Measurements from ENCODE around the gene KCNN1. TPM values are rescaled to one million over a fixed set of nuclear protein-coding genes. Genes with fewer than 3 reads are reported as not detected.

Gene KCNN1
- total and polyA plus RNA-seq, 4 donors = 0.14 to 0.60 (median 0.19) TPM; not detected in 1

GRCh38 chr19:18043676-18044075 is 76.8 kb downstream of the KCNN1 start:
- Histone ChIP-seq H3K4me3 (no peak overlapping the region), H3K27ac (ENCODE audit: low read depth in 1 of 2, low read length in 1 of 2) (no peak overlapping the region), H3K36me3 (ENCODE audit: control insufficient read depth in 4 of 4, insufficient read depth in 4 of 4, low read length in 4 of 4) (no peaks in the 10 kb centered on the region), H3K9ac (ENCODE audit: insufficient read depth in 1 of 2, low read length in 2 of 2) (no peak overlapping the region), H3K4me1 (ENCODE audit: control insufficient read depth in 5 of 5, insufficient read depth in 5 of 5, low read length in 5 of 5) (peaks cover 0 to 4% (median 0%) of the 10 kb centered on the region in 5 donors), H3K9me3 (ENCODE audit: control insufficient read depth in 4 of 4, insufficient read depth in 3 of 4, low read length in 3 of 4) (no peaks in the 10 kb centered on the region), H3K27me3 (ENCODE audit: control insufficient read depth in 3 of 3, insufficient read depth in 3 of 3, low read length in 2 of 3) (no peaks in the 10 kb centered on the region)
- DNase-seq = no peak
- no peak for TF ChIP-seq CTCF (IDR thresholded peaks at IDR 0.05; ENCODE audit: control extremely low read depth, extremely low read depth)
- ATAC-seq (ENCODE audit: insufficient read depth, low FRiP score) = no peak
- WGBS, 2 donors = 78 to 95% methylated on average over 3 of the region's 3 CpGs

GRCh38 chr19:18044825-18045304 is 78.0 kb downstream of the KCNN1 start:
- WGBS, 2 donors = 7 to 10% methylated on average over 9 to 12 of the region's 12 CpGs
- H3K4me1 ChIP-seq (ENCODE audit: control insufficient read depth in 5 of 5, insufficient read depth in 5 of 5, low read length in 5 of 5) = peaks cover 0 to 4% (median 0%) of the 10 kb centered on the region in 5 donors
- no peak overlapping the region for H3K4me3 ChIP-seq
- peak overlapping the region in 1 of 2 donors; percentile 51 for H3K9ac ChIP-seq (ENCODE audit: insufficient read depth in 1 of 2, low read length in 2 of 2)
- DNase-seq (peak; percentile 69 to 89 (median 76)), ATAC-seq (ENCODE audit: insufficient read depth, low FRiP score) (peak; percentile 64)
- H3K27me3 ChIP-seq (ENCODE audit: control insufficient read depth in 3 of 3, insufficient read depth in 3 of 3, low read length in 2 of 3) = peaks cover 0 to under 1% (median 0%) of the 10 kb centered on the region in 3 donors
- no peaks in the 10 kb centered on the region for H3K36me3 ChIP-seq (ENCODE audit: control insufficient read depth in 4 of 4, insufficient read depth in 4 of 4, low read length in 4 of 4)
- no peak for TF ChIP-seq CTCF (IDR thresholded peaks at IDR 0.05; ENCODE audit: control extremely low read depth, extremely low read depth)
- no peaks in the 10 kb centered on the region for H3K9me3 ChIP-seq (ENCODE audit: control insufficient read depth in 4 of 4, insufficient read depth in 3 of 4, low read length in 3 of 4)
- peak overlapping the region; percentile 43 to 48 for H3K27ac ChIP-seq (ENCODE audit: low read depth in 1 of 2, low read length in 1 of 2)

- Histone ChIP-seq H3K4me3 (no peak overlapping the region), H3K9ac (ENCODE audit: insufficient read depth in 1 of 2, low read length in 2 of 2) (peak overlapping the region in 1 of 2 donors; percentile 51)
- DNase-seq = no peak
Observed at GRCh38 chr19:18045307-18046050, 78.6 kb downstream of the KCNN1 start.

More at GRCh38 chr19:18045307-18046050, 78.6 kb downstream of the KCNN1 start:
- peak overlapping the region; percentile 43 to 48 for H3K27ac ChIP-seq (ENCODE audit: low read depth in 1 of 2, low read length in 1 of 2)
- WGBS, 2 donors = 75 to 76% methylated on average over 7 of the region's 7 CpGs
- peaks cover 0 to 4% (median 0%) of the 10 kb centered on the region in 5 donors for H3K4me1 ChIP-seq (ENCODE audit: control insufficient read depth in 5 of 5, insufficient read depth in 5 of 5, low read length in 5 of 5)
- H3K9me3 ChIP-seq (ENCODE audit: control insufficient read depth in 4 of 4, insufficient read depth in 3 of 4, low read length in 3 of 4) = no peaks in the 10 kb centered on the region
- peaks cover 0 to 6% (median 5%) of the 10 kb centered on the region in 3 donors for H3K27me3 ChIP-seq (ENCODE audit: control insufficient read depth in 3 of 3, insufficient read depth in 3 of 3, low read length in 2 of 3)
- no peak for ATAC-seq (ENCODE audit: insufficient read depth, low FRiP score)
- no peak for TF ChIP-seq CTCF (IDR thresholded peaks at IDR 0.05; ENCODE audit: control extremely low read depth, extremely low read depth)
- H3K36me3 ChIP-seq (ENCODE audit: control insufficient read depth in 4 of 4, insufficient read depth in 4 of 4, low read length in 4 of 4) = no peaks in the 10 kb centered on the region

All from lung (tissue), 12 donors.